GM12873 (cell line): ENCODE measurements around the gene OR1L8.

Experiments
- TF ChIP-seq, protein P1 (sequence below): IDR thresholded peaks from 2 replicates; pipeline ENCODE4 v1.5.1; 2012; ENCODE audit warnings: low read depth, mild to moderate bottlenecking, moderate library complexity, low read length, control low read depth; ENCODE audit not compliant: insufficient read depth; ENCODE audit errors: missing control alignments

The OR1L8 gene

DNA sequence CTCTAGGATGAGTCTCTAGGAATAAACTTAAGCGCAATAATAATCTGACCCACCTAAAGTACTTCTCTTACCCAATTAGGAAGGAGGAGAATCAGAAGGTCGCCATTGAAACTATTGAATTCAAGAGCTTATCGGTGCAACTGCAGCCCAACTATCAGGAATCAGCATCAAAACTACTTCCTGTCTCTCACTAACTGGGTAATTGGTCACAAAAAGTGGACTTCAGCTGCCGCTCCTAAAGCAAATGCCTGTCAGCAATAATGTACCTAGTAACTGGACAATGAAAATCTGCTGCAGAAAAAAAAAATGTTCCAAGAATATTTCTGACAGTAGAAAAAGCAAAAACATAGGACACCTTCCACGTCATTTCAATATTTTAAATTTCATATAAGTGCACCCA is 3.3 kb downstream of the OR1L8 start:
- TF ChIP-seq, protein P1, sequence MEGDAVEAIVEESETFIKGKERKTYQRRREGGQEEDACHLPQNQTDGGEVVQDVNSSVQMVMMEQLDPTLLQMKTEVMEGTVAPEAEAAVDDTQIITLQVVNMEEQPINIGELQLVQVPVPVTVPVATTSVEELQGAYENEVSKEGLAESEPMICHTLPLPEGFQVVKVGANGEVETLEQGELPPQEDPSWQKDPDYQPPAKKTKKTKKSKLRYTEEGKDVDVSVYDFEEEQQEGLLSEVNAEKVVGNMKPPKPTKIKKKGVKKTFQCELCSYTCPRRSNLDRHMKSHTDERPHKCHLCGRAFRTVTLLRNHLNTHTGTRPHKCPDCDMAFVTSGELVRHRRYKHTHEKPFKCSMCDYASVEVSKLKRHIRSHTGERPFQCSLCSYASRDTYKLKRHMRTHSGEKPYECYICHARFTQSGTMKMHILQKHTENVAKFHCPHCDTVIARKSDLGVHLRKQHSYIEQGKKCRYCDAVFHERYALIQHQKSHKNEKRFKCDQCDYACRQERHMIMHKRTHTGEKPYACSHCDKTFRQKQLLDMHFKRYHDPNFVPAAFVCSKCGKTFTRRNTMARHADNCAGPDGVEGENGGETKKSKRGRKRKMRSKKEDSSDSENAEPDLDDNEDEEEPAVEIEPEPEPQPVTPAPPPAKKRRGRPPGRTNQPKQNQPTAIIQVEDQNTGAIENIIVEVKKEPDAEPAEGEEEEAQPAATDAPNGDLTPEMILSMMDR, result no peak

DNA sequence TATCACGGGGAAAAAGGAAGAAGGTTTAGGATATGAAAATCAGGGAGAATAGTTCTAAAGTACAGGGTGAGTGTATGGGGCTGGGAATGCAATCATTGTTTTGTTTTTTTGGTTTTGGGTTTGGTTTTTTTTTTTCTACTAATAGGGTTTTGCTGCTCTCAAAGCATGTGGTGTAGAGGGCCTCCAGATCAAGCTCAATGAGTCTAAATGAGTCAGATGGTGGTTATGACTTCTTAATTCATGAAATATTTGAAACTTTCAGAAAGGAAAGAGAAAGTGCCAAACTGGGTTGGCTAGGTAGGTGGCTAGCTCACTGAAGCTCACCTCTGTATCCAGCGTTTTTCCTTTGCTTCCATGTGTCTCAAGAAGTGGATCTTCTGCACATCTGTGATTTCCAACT is 10.7 kb downstream of the OR1L8 start:
- TF ChIP-seq, protein P1, result no peak

DNA sequence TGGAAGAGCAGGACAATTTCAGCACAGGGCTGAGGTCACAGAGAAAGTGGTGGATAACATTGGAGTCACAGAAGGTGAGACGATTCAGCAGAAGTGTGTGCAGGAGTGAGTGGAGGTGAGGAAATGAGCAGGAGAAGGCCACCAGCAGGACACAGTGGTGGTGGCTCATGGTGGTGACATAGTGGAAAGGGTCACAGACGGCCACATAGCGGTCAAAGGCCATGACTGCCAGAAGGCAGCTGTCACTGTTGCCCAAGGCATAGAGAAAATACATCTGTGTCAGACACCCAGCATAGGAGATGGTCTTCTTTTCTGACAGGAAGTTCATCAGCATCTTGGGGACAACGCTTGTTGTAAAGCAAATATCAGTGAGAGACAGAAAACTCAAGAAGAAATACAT is 15.3 kb downstream of the OR1L8 start:
- TF ChIP-seq, protein P1, result no peak

DNA sequence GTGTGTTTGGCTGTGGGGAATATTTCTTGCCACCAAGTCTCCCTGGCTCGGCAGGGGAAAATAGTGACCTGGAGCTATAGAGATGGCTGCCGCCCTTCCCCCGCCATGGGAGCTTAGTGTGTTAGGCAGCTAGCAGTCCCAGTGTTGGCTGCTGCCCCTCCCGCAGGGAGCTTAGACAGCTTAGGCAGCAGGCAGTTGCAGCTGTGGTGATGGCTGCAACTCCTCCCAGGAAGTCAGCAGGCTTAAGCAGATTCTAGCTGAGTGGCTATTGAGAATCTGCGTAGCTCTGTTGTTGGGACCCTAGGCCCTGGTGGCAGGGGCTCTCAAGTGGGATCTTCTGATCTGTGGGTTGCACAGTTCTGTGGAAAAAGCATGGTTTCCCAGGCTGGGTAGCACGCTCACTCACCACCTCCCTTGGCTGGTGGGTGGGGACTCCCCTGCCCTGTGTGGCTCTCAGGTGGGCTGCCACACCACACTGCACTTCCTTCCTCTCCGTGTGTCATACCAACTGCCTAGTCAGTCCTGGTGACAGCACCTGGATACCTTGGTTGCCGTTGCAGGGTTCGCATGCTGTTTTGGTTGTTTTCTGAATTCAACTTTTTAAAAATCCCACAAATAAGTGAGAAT is 20.9 kb downstream of the OR1L8 start:
- TF ChIP-seq, protein P1, result no peak

DNA sequence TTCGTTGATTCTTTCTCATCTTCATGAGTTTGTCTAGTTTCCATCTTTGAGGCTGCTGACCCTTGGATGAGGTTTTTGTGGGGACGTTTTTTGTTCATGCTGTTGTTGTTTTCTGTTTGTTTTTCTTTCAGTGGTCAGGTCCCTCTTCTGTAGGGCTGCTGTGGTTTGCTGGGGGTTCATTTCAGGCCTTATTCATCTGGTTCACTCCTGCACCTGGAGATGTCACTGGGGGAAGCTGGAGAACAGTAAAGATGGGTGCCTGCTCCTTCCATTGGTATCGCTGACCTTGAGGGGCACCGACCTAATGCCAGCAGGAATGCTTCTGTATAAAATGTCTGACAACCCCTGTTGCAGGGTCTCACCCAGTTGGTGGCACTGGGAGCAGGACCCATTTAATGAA is 21.7 kb downstream of the OR1L8 start:
- TF ChIP-seq, protein P1, result no peak

DNA sequence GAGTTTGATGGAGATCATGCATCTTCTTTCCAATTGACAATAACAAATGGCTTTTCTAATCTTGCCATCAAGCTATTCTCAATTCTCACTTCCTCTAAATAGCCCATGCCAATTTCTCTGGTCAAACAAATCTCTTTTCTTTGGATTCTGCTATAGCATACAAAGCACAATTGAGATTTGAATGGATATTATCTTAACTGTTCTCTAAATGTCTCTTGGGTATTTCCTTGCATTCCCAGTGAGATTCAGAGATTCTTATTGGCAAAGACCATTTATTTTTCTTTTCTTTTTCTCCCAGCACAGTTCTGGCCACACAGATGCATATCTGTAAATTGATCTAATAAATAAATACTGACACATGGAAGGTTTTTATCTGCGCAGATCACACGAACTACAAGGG is 30.4 kb downstream of the OR1L8 start, which contains the start of gene OR1N2:
TSS of gene OR1N2 (plus strand) at position 301 of the 400 bp plus-strand sequence. CDS start 100 bp downstream, outside the sequence.
- TF ChIP-seq, protein P1, result no peak

DNA sequence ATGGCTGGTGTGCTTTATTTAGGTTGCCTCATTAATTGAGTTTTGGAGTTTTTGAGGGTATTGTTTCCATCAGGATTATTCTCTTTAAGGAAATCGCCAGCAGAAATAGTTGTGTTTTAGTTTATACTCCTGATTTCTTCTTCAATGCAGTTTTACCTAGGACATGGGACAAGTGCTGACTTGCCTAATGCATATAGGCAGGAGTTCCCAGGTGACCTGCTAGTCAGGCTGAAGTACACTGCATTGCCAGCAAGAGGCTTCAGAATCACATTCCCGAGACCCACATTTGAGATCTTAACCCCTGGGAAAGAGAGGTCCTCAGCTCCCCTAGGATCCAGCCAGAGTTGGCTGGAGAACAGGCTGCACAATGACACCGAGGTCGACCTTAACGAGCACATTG is 31.8 kb downstream of the OR1L8 start:
- TF ChIP-seq, protein P1, result no peak
